Keratinocyte (primary cell): ENCODE data around the gene CCDC175. TPM values are rescaled to one million over a fixed set of nuclear protein-coding genes. Genes with fewer than 3 reads are reported as not detected.

ENCODE experiments used
- DNase-seq: peaks from one replicate; pipeline ENCODE4 v3.0.0-alpha.2; 2011; ENCODE audit warnings: low read depth, missing footprints, low spot score
- FAIRE-seq: peaks from 2 replicates; lab custom pipeline; 2011; peaks lifted over from hg19 to GRCh38; lab: Jason Lieb, UNC
- H2AFZ ChIP-seq: 2 replicates; pipeline ENCODE4 v1.6.0; 2012; ENCODE audit warnings: low read length, control low read depth, inconsistent platforms; ENCODE audit not compliant: control insufficient read depth
- H3K27ac ChIP-seq: 2 replicates; pipeline ENCODE4 v1.5.1; 2011; ENCODE audit warnings: low read length; ENCODE audit not compliant: control insufficient read depth, insufficient read depth
- H3K27me3 ChIP-seq: 3 replicates; pipeline ENCODE4 v1.6.0; 2011; ENCODE audit warnings: low read length; ENCODE audit not compliant: control insufficient read depth, insufficient read depth; ENCODE audit errors: extremely low read depth
- H3K36me3 ChIP-seq, 2 experiments: 2 replicates in 1 of 2; 3 replicates in 1 of 2; pipeline ENCODE4 v1.5.1; 2011; ENCODE audit warnings: low read length in 2 of 2, mild to moderate bottlenecking in 1 of 2; ENCODE audit not compliant: control insufficient read depth in 2 of 2, insufficient read depth in 2 of 2; ENCODE audit errors: extremely low read depth in 1 of 2
- H3K4me1 ChIP-seq: 3 replicates; pipeline ENCODE4 v1.5.1; 2011; ENCODE audit warnings: low read length; ENCODE audit not compliant: control insufficient read depth, insufficient read depth; ENCODE audit errors: extremely low read depth
- H3K4me2 ChIP-seq: 3 replicates; pipeline ENCODE4 v1.6.0; 2011; ENCODE audit warnings: low read depth, low read length; ENCODE audit not compliant: control insufficient read depth, insufficient read depth; ENCODE audit errors: extremely low read depth
- H3K4me3 ChIP-seq, 3 experiments: fragments of 200-600 bp in 1 of 3; sonication (generic) in 1 of 3; 2 replicates in 2 of 3; 3 replicates in 1 of 3; pipeline ENCODE4 v1.5.1; 2011 to 2016; ENCODE audit warnings: low read length in 3 of 3, mild to moderate bottlenecking in 3 of 3, control low read depth in 2 of 3, inconsistent platforms in 1 of 3, low read depth in 1 of 3, mixed read lengths in 1 of 3, mixed run types in 1 of 3, moderate library complexity in 1 of 3; ENCODE audit not compliant: control insufficient read depth in 2 of 3, insufficient read depth in 2 of 3; ENCODE audit errors: extremely low read depth in 1 of 3
- H3K79me2 ChIP-seq: 2 replicates; pipeline ENCODE4 v1.6.0; 2012; ENCODE audit warnings: low read length; ENCODE audit not compliant: control insufficient read depth, insufficient read depth
- H3K9ac ChIP-seq: 3 replicates; pipeline ENCODE4 v1.6.0; 2011; ENCODE audit warnings: low read length; ENCODE audit not compliant: control insufficient read depth, insufficient read depth; ENCODE audit errors: extremely low read depth
- H3K9me1 ChIP-seq: 3 replicates; pipeline ENCODE4 v1.6.0; 2011; ENCODE audit warnings: low read length; ENCODE audit not compliant: control insufficient read depth, insufficient read depth; ENCODE audit errors: extremely low read depth
- H3K9me3 ChIP-seq: 2 replicates; pipeline ENCODE4 v1.5.1; 2012; ENCODE audit warnings: low read depth, low read length; ENCODE audit not compliant: control insufficient read depth
- H4K20me1 ChIP-seq: 3 replicates; pipeline ENCODE4 v1.6.0; 2011; ENCODE audit warnings: low read length; ENCODE audit not compliant: control insufficient read depth, insufficient read depth; ENCODE audit errors: extremely low read depth
- EZH2 ChIP-seq: IDR thresholded peaks from one replicate; pipeline ENCODE4 v1.6.1; 2012; ENCODE audit warnings: inconsistent platforms, mild to moderate bottlenecking, low read length, moderate library complexity
- dilution Hi-C: fragments of 300-500 bp; cut with MboI; formaldehyde crosslinking; loops from one replicate; pipeline ENCODE4 v1.7.0; 2020; ENCODE audit warnings: low sequenced_read_pairs; ENCODE audit not compliant: extremely low pct_ligation_motif_present
- polyA plus RNA-seq, 5 experiments: library from polyadenylated mRNA; depleted of rRNA in 3 of 5; stranded (reverse) in 3 of 5; stranded (forward) in 1 of 5; unstranded in 1 of 5; fragments of >200 nt; gene quantifications; 1 replicate in 1 of 5; 2 replicates in 3 of 5; 3 replicates in 1 of 5; pipeline versions ENCODE4 v1.2.1 to v1.2.3, GENCODE V29; 2011 to 2012; ENCODE audit warnings: missing spikeins in 2 of 5, low read depth in 1 of 5, low replicate concordance in 1 of 5
- TF ChIP-seq, protein P1 (sequence below), 3 experiments: IDR thresholded peaks in 1 of 3; conservative IDR thresholded peaks in 1 of 3; optimal IDR thresholded peaks in 1 of 3; 2 replicates in 2 of 3; 3 replicates in 1 of 3; pipeline versions ENCODE3 to v1.5.1; 2011; ENCODE audit warnings: low read length in 3 of 3, mild to moderate bottlenecking in 3 of 3, moderate library complexity in 2 of 3, control low read depth in 1 of 3, inconsistent platforms in 1 of 3; ENCODE audit not compliant: insufficient read depth in 2 of 3; ENCODE audit errors: extremely low read depth in 1 of 3

The CCDC175 gene
- polyA plus RNA-seq, 1 donor (not counting 4 experiments of a cell fraction or from before 2014, with no cell fraction given): not detected

DNA sequence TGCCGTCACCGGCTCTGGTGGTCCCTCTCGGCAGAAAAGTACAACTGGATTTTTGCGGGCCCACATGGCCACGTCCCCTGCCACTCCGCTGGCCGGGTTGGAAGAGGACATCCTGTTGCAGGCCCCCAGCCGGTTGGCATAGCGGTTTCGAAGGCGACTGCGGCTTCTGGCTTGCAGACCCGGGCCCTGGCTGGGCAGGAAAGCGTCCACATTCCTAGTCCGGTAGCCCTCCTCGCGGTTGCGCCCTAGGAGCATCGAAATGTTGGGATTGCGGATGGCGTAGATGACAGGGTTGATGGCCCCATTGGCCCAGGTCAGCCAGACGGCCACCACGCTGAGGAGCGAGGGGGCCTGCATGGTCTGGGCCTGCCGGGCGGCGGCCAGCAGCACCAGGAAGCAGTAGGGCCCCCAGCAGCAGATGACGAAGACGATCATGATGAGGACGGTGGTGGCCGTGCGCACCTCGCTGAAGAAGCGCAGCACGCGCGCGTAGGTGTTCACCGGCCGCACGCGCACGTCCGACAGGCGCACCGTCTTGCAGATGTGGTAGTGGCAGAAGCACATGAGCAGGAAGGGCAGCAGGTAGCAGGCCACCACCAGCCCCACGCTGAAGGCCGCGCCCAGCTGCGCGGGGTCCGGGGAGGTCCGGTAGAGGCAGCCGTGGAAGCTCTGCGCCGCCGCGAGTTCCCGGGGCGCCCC, 112.7 kb downstream of the CCDC175 start:
- DNase-seq (no peak), FAIRE-seq (no peak)
- TF ChIP-seq, protein P1, sequence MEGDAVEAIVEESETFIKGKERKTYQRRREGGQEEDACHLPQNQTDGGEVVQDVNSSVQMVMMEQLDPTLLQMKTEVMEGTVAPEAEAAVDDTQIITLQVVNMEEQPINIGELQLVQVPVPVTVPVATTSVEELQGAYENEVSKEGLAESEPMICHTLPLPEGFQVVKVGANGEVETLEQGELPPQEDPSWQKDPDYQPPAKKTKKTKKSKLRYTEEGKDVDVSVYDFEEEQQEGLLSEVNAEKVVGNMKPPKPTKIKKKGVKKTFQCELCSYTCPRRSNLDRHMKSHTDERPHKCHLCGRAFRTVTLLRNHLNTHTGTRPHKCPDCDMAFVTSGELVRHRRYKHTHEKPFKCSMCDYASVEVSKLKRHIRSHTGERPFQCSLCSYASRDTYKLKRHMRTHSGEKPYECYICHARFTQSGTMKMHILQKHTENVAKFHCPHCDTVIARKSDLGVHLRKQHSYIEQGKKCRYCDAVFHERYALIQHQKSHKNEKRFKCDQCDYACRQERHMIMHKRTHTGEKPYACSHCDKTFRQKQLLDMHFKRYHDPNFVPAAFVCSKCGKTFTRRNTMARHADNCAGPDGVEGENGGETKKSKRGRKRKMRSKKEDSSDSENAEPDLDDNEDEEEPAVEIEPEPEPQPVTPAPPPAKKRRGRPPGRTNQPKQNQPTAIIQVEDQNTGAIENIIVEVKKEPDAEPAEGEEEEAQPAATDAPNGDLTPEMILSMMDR (optimal IDR thresholded peaks at IDR 0.05 in 1 of 3, IDR thresholded peaks at IDR 0.05 in 1 of 3, conservative IDR thresholded peaks at IDR 0.05 in 1 of 3; ENCODE audit: extremely low read depth in 1 of 3, insufficient read depth in 2 of 3, low read length in 3 of 3): no peak
- no peak for TF ChIP-seq EZH2
- Histone ChIP-seq H3K9ac (no peak overlapping the region), H3K4me2 (peak overlapping the region; percentile 68), H3K4me1 (peaks cover 3% of the 10 kb centered on the region), H3K27me3 (no peaks in the 10 kb centered on the region), H3K27ac (no peak overlapping the region), H3K9me3 (no peaks in the 10 kb centered on the region), H3K9me1 (no peaks in the 10 kb centered on the region), H3K36me3 (peaks cover 2 to 8% of the 10 kb centered on the region in 2 experiments), H3K79me2 (no peaks in the 10 kb centered on the region), H3K4me3 (peak overlapping the region in 1 of 3 experiments; percentile 57), H4K20me1 (no peaks in the 10 kb centered on the region), H2AFZ (peak overlapping the region; percentile 39)
- dilution Hi-C loops: no loop called here

- Histone ChIP-seq H3K9me3 (no peaks in the 10 kb centered on the region), H3K79me2 (no peaks in the 10 kb centered on the region), H2AFZ (no peak overlapping the region), H3K27ac (no peak overlapping the region), H3K4me2 (no peak overlapping the region), H3K9me1 (no peaks in the 10 kb centered on the region), H4K20me1 (no peaks in the 10 kb centered on the region), H3K4me1 (peaks cover 3% of the 10 kb centered on the region), H3K4me3 (no peak overlapping the region), H3K27me3 (no peaks in the 10 kb centered on the region), H3K36me3 (peaks cover 7 to 8% of the 10 kb centered on the region in 2 experiments), H3K9ac (no peak overlapping the region)
- FAIRE-seq: no peak
- DNase-seq: no peak
- TF ChIP-seq, protein P1 (optimal IDR thresholded peaks at IDR 0.05 in 1 of 3, IDR thresholded peaks at IDR 0.05 in 1 of 3, conservative IDR thresholded peaks at IDR 0.05 in 1 of 3; ENCODE audit: extremely low read depth in 1 of 3, insufficient read depth in 2 of 3, low read length in 3 of 3): no peak
- no peak for TF ChIP-seq EZH2
- dilution Hi-C loops: no loop called here
Observed at GRCh38 chr14:59461891-59462290, 114.7 kb downstream of the CCDC175 start.
